ENCODE data around the gene WASL.

Gene WASL

GRCh38 chr7:123745437-123745836 is 3.4 kb downstream of the WASL start:
- Histone ChIP-seq H3K9me3 (ENCODE audit: insufficient read depth, low read depth, low read length) (no peaks in the 10 kb centered on the region), H2BK120ac (ENCODE audit: insufficient read depth, low read length, poor library complexity) (no peak overlapping the region), H3K27ac (ENCODE audit: low read depth, low read length) (no peak overlapping the region), H3K4me2 (ENCODE audit: low read length) (no peak overlapping the region), H3K4me1 (ENCODE audit: control insufficient read depth in 1 of 2, insufficient read depth in 2 of 2, low read length in 2 of 2) (peaks cover 0 to 3% of the 10 kb centered on the region in 2 experiments), H4K91ac (ENCODE audit: low read depth, low read length) (no peak overlapping the region), H4K8ac (ENCODE audit: low read depth, low read length) (no peak overlapping the region), H3K36me3 (ENCODE audit: control insufficient read depth in 1 of 2, insufficient read depth in 2 of 2, low read length in 2 of 2) (peaks cover 0 to 2% of the 10 kb centered on the region in 2 experiments), H3K27me3 (ENCODE audit: insufficient read depth, low read length) (no peaks in the 10 kb centered on the region), H3K79me1 (ENCODE audit: low read length) (peaks cover 12% of the 10 kb centered on the region), H3K4ac (ENCODE audit: low read depth, low read length) (peak overlapping the region; percentile 62), H3K79me2 (ENCODE audit: control insufficient read depth, insufficient read depth, low read length, poor library complexity) (peaks cover 21% of the 10 kb centered on the region), H3K4me3 (ENCODE audit: low read depth, low read length) (no peak overlapping the region), H2BK12ac (ENCODE audit: low read length) (no peak overlapping the region), H3K23ac (ENCODE audit: low read length) (no peak overlapping the region), H4K12ac (ENCODE audit: low read depth, low read length) (no peak overlapping the region), H3K18ac (ENCODE audit: low read length) (no peak overlapping the region), H3K9ac (ENCODE audit: low read length) (no peak overlapping the region), H3K14ac (ENCODE audit: low read length) (no peak overlapping the region), H2AK5ac (ENCODE audit: low read length) (no peak overlapping the region), H2BK5ac (ENCODE audit: low read depth, low read length, poor library complexity) (no peak overlapping the region), H2AFZ (ENCODE audit: insufficient read depth, low read length, poor library complexity) (no peak overlapping the region)
- no peak for DNase-seq
- no CpG with 5 or more reads among the region's 2 CpGs for WGBS (ENCODE audit: extremely low coverage, insufficient coverage, insufficient read length)

GRCh38 chr7:123744416-123744815 is 4.4 kb downstream of the WASL start:
- no peak for DNase-seq
- Histone ChIP-seq H3K79me2 (ENCODE audit: control insufficient read depth, insufficient read depth, low read length, poor library complexity) (peaks cover 21% of the 10 kb centered on the region), H3K9ac (ENCODE audit: low read length) (no peak overlapping the region), H3K9me3 (ENCODE audit: insufficient read depth, low read depth, low read length) (no peaks in the 10 kb centered on the region), H2BK120ac (ENCODE audit: insufficient read depth, low read length, poor library complexity) (no peak overlapping the region), H3K4me2 (ENCODE audit: low read length) (no peak overlapping the region), H3K4me1 (ENCODE audit: control insufficient read depth in 1 of 2, insufficient read depth in 2 of 2, low read length in 2 of 2) (peaks cover 0 to 3% of the 10 kb centered on the region in 2 experiments), H2BK12ac (ENCODE audit: low read length) (no peak overlapping the region), H3K18ac (ENCODE audit: low read length) (no peak overlapping the region), H4K91ac (ENCODE audit: low read depth, low read length) (no peak overlapping the region), H3K27ac (ENCODE audit: low read depth, low read length) (no peak overlapping the region), H4K12ac (ENCODE audit: low read depth, low read length) (no peak overlapping the region), H3K4me3 (ENCODE audit: low read depth, low read length) (no peak overlapping the region), H3K36me3 (ENCODE audit: control insufficient read depth in 1 of 2, insufficient read depth in 2 of 2, low read length in 2 of 2) (peaks cover 0 to 2% of the 10 kb centered on the region in 2 experiments), H3K23ac (ENCODE audit: low read length) (no peak overlapping the region), H3K14ac (ENCODE audit: low read length) (no peak overlapping the region), H2AK5ac (ENCODE audit: low read length) (no peak overlapping the region), H4K8ac (ENCODE audit: low read depth, low read length) (no peak overlapping the region), H2AFZ (ENCODE audit: insufficient read depth, low read length, poor library complexity) (no peak overlapping the region), H3K4ac (ENCODE audit: low read depth, low read length) (no peak overlapping the region), H2BK5ac (ENCODE audit: low read depth, low read length, poor library complexity) (no peak overlapping the region), H3K27me3 (ENCODE audit: insufficient read depth, low read length) (no peaks in the 10 kb centered on the region), H3K79me1 (ENCODE audit: low read length) (peaks cover 12% of the 10 kb centered on the region)
- no CpG with 5 or more reads among the region's 1 CpG for WGBS (ENCODE audit: extremely low coverage, insufficient coverage, insufficient read length)

GRCh38 chr7:123741940-123742339 is 6.9 kb downstream of the WASL start:
- Histone ChIP-seq H2BK5ac (ENCODE audit: low read depth, low read length, poor library complexity) (no peak overlapping the region), H3K27me3 (ENCODE audit: insufficient read depth, low read length) (no peaks in the 10 kb centered on the region), H3K23ac (ENCODE audit: low read length) (no peak overlapping the region), H3K27ac (ENCODE audit: low read depth, low read length) (no peak overlapping the region), H3K4me2 (ENCODE audit: low read length) (no peak overlapping the region), H2AFZ (ENCODE audit: insufficient read depth, low read length, poor library complexity) (no peak overlapping the region), H4K12ac (ENCODE audit: low read depth, low read length) (no peak overlapping the region), H3K4ac (ENCODE audit: low read depth, low read length) (no peak overlapping the region), H3K36me3 (ENCODE audit: control insufficient read depth in 1 of 2, insufficient read depth in 2 of 2, low read length in 2 of 2) (peaks cover 0 to 2% of the 10 kb centered on the region in 2 experiments), H3K79me1 (ENCODE audit: low read length) (no peaks in the 10 kb centered on the region), H3K4me3 (ENCODE audit: low read depth, low read length) (no peak overlapping the region), H3K4me1 (ENCODE audit: control insufficient read depth in 1 of 2, insufficient read depth in 2 of 2, low read length in 2 of 2) (peaks cover 0 to 3% of the 10 kb centered on the region in 2 experiments), H3K79me2 (ENCODE audit: control insufficient read depth, insufficient read depth, low read length, poor library complexity) (peaks cover 11% of the 10 kb centered on the region), H4K91ac (ENCODE audit: low read depth, low read length) (no peak overlapping the region), H3K9me3 (ENCODE audit: insufficient read depth, low read depth, low read length) (no peaks in the 10 kb centered on the region), H3K14ac (ENCODE audit: low read length) (no peak overlapping the region), H3K9ac (ENCODE audit: low read length) (no peak overlapping the region), H2AK5ac (ENCODE audit: low read length) (no peak overlapping the region), H4K8ac (ENCODE audit: low read depth, low read length) (no peak overlapping the region), H3K18ac (ENCODE audit: low read length) (no peak overlapping the region), H2BK120ac (ENCODE audit: insufficient read depth, low read length, poor library complexity) (no peak overlapping the region), H2BK12ac (ENCODE audit: low read length) (no peak overlapping the region)
- no peak for DNase-seq

- no peak overlapping the region for H3K18ac ChIP-seq (ENCODE audit: low read length)
- no peak overlapping the region for H3K23ac ChIP-seq (ENCODE audit: low read length)
- H4K12ac ChIP-seq (ENCODE audit: low read depth, low read length), result no peak overlapping the region
These were observed 10.0 kb downstream of the WASL start for GRCh38 chr7:123738808-123739207.

More at GRCh38 chr7:123738808-123739207, 10.0 kb downstream of the WASL start:
- peaks cover 9% of the 10 kb centered on the region for H3K79me2 ChIP-seq (ENCODE audit: control insufficient read depth, insufficient read depth, low read length, poor library complexity)
- H4K8ac ChIP-seq (ENCODE audit: low read depth, low read length), result no peak overlapping the region
- no peaks in the 10 kb centered on the region for H3K9me3 ChIP-seq (ENCODE audit: insufficient read depth, low read depth, low read length)
- DNase-seq, result peak in 1 of 2 donors; percentile 39
- H2BK5ac ChIP-seq (ENCODE audit: low read depth, low read length, poor library complexity), result no peak overlapping the region
- no peak overlapping the region for H3K27ac ChIP-seq (ENCODE audit: low read depth, low read length)
- no CpG with 5 or more reads among the region's 2 CpGs for WGBS (ENCODE audit: extremely low coverage, insufficient coverage, insufficient read length)
- no peak overlapping the region for H2BK120ac ChIP-seq (ENCODE audit: insufficient read depth, low read length, poor library complexity)
- H3K4me2 ChIP-seq (ENCODE audit: low read length), result no peak overlapping the region
- no peaks in the 10 kb centered on the region for H3K79me1 ChIP-seq (ENCODE audit: low read length)
- H3K27me3 ChIP-seq (ENCODE audit: insufficient read depth, low read length), result no peaks in the 10 kb centered on the region
- H4K91ac ChIP-seq (ENCODE audit: low read depth, low read length), result no peak overlapping the region
- H2BK12ac ChIP-seq (ENCODE audit: low read length), result no peak overlapping the region
- H3K4me3 ChIP-seq (ENCODE audit: low read depth, low read length), result no peak overlapping the region
- H3K4me1 ChIP-seq (ENCODE audit: control insufficient read depth in 1 of 2, insufficient read depth in 2 of 2, low read length in 2 of 2), result peaks cover 0 to 2% of the 10 kb centered on the region in 2 experiments
- H3K14ac ChIP-seq (ENCODE audit: low read length), result no peak overlapping the region
- H3K4ac ChIP-seq (ENCODE audit: low read depth, low read length), result peak overlapping the region; percentile 79
- peaks cover 0 to 2% of the 10 kb centered on the region in 2 experiments for H3K36me3 ChIP-seq (ENCODE audit: control insufficient read depth in 1 of 2, insufficient read depth in 2 of 2, low read length in 2 of 2)
- no peak overlapping the region for H3K9ac ChIP-seq (ENCODE audit: low read length)
- H2AK5ac ChIP-seq (ENCODE audit: low read length), result no peak overlapping the region
- H2AFZ ChIP-seq (ENCODE audit: insufficient read depth, low read length, poor library complexity), result no peak overlapping the region
